ENCODE data around the gene TXLNA. TPM values are rescaled to one million over a fixed set of nuclear protein-coding genes. Genes with fewer than 3 reads are reported as not detected.
A peak's percentile ranks its signal among the peaks of the same experiment; 100 is the strongest.

Gene TXLNA
- total RNA-seq, 1 donor, result 10.5 TPM

DNA sequence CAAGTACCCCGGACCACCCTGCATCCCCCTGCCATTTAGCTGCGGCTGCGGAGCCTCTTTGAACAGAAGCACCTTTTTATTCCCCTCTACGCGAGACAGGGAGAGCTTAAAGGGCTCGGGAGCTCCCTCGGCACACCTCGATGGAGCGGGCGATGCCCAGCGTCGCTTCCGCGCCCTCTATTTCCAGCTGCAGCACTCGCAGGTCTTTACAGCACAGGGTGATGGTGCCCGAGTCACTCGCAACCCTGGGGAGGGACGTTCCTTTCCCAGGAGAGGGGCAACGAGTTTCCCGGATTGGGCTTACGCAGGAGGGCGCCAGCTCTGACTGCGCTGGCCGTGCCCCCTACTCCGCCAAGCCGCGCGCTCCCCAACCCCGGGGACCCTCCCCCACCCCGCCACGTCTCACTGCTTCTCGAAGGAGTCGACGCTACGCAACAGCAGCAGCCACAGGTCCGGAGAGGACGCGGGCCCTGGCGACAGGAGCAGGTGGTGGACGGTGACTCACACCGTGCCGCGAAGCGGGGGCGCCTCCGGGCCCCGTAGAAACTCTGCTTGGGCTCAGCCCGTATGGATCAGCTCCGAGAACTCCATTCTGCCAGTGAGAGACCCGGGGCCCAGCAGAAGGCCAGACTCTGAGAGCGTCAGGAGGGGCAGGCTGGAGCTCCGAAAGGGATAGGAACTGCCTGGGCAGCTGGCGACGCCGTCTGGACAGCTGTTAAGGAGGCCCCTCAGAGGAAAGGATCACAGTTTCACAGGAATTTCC is 61.7 kb downstream of the TXLNA start:
- Histone ChIP-seq H3K9me3 (ENCODE audit: low read depth, low read length) (no peaks in the 10 kb centered on the region), H3K4me1 (ENCODE audit: insufficient read depth, low read length) (peaks cover 32% of the 10 kb centered on the region), H3K4me3 (ENCODE audit: low read length) (peak overlapping the region; percentile 55), H3K27me3 (ENCODE audit: insufficient read depth, low read length) (no peaks in the 10 kb centered on the region)

DNA sequence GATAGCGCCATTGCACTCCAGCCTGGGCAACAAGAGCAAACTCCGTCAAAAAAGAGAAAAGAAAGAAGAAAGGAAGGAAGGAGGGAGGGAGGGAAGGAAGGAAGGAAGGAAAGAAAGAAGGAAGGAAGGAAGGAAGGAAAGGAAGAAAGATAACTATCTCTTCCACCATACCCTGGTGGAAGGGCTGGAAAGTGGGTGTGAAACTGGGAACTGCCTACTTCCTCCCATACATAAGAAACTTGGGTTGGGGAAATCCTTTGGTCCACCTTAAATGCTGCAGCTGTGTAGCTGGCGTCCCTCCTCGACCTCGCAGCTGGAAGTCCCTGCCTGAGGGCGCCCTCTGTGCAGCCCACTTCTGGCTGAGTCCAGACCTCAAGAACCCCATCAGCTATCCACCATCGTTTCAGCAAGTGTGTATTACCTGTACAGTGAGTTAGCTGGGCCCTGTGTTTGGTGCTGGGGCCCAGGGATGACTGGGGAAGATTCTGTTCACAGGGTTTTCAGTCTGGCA is 62.9 kb downstream of the TXLNA start:
- Histone ChIP-seq H3K9me3 (ENCODE audit: low read depth, low read length) (no peaks in the 10 kb centered on the region), H3K4me1 (ENCODE audit: insufficient read depth, low read length) (peaks cover 42% of the 10 kb centered on the region)

GRCh38 chr1:32246888-32247273 is 67.4 kb downstream of the TXLNA start, which contains the start of gene FAM167B:
Gene FAM167B (plus strand): TSS chr1:32247222. CDS start chr1:32247422, 200 bp downstream.
- Histone ChIP-seq H3K4me1 (ENCODE audit: insufficient read depth, low read length) (peaks cover 64% of the 10 kb centered on the region), H3K27me3 (ENCODE audit: insufficient read depth, low read length) (no peaks in the 10 kb centered on the region)

More for the DNA sequence above, 62.9 kb downstream of the TXLNA start:
- H3K4me3 ChIP-seq (ENCODE audit: low read length), result no peak overlapping the region
- H3K27me3 ChIP-seq (ENCODE audit: insufficient read depth, low read length), result no peaks in the 10 kb centered on the region

DNA sequence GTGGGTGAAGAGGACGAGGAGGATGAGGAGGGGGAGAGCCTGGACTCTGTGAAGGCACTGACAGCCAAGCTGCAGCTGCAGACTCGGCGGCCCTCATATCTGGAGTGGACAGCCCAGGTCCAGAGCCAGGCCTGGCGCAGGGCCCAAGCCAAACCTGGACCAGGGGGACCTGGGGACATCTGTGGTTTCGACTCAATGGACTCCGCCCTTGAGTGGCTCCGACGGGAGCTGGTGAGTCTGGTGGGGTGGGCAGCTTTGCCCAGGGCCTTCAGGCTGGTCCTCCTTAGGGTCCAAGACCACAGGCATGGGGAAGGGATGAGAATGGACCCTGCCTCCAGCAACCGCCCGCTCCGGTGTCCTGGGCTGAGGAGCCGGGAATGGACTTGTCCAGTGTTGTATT is 68.0 kb downstream of the TXLNA start:
- H3K4me1 ChIP-seq (ENCODE audit: insufficient read depth, low read length), result peaks cover 64% of the 10 kb centered on the region
- H3K27me3 ChIP-seq (ENCODE audit: insufficient read depth, low read length), result no peaks in the 10 kb centered on the region
- no peaks in the 10 kb centered on the region for H3K9me3 ChIP-seq (ENCODE audit: low read depth, low read length)
- no peak overlapping the region for H3K4me3 ChIP-seq (ENCODE audit: low read length)

More at GRCh38 chr1:32246888-32247273, 67.4 kb downstream of the TXLNA start, which contains the start of gene FAM167B:
- no peak within 1 kb of the TSS for H3K4me3 ChIP-seq (ENCODE audit: low read length)
- H3K9me3 ChIP-seq (ENCODE audit: low read depth, low read length), result no peaks in the 10 kb centered on the region

Other genes with a start within 250 kb of the TXLNA start
- 729 TPM for gene PTP4A2, start 241.3 kb upstream of the TXLNA start, total RNA-seq
- 54.7 TPM for gene KHDRBS1, start 165.8 kb upstream of the TXLNA start, total RNA-seq
- 2.9 TPM for gene TMEM39B, start 106.7 kb upstream of the TXLNA start, total RNA-seq
- gene KPNA6, start 71.6 kb upstream of the TXLNA start, total RNA-seq, result 46.9 TPM
- 3.7 TPM for gene CCDC28B, start 20.9 kb downstream of the TXLNA start, total RNA-seq
- gene IQCC, start 26.0 kb downstream of the TXLNA start, total RNA-seq, result 0.52 TPM
- gene DCDC2B, start 29.4 kb downstream of the TXLNA start, total RNA-seq, result not detected
- gene TMEM234, start 42.7 kb downstream of the TXLNA start, total RNA-seq, result 6.6 TPM
- 122 TPM for gene EIF3I, start 42.7 kb downstream of the TXLNA start, total RNA-seq
- gene FAM167B, start 67.5 kb downstream of the TXLNA start, total RNA-seq, result not detected
- gene LCK, start 71.6 kb downstream of the TXLNA start, total RNA-seq, result 112 TPM
- gene HDAC1, start 112.4 kb downstream of the TXLNA start, total RNA-seq, result 58.8 TPM
- gene MARCKSL1, start 156.6 kb downstream of the TXLNA start, total RNA-seq, result 39.9 TPM
- gene FAM229A, start 182.8 kb downstream of the TXLNA start, total RNA-seq, result 11.5 TPM
- not detected for gene TSSK3, start 182.9 kb downstream of the TXLNA start, total RNA-seq
- gene BSDC1, start 214.8 kb downstream of the TXLNA start, total RNA-seq, result 134 TPM

All from mononuclear cell (primary cell).